SK-N-SH (cell line): ENCODE results near the gene SFXN3.

Experiments used
- CTCF ChIP-seq: fragments of 200-600 bp; sonication (generic); IDR thresholded peaks from 2 replicates; pipeline ENCODE4 v1.6.1; 2017; ENCODE audit warnings: antibody characterized with exemption, mild to moderate bottlenecking, moderate library complexity
- EP300 ChIP-seq, 2 experiments: IDR thresholded peaks; 2 replicates each; pipeline versions ENCODE4 v1.4.0 to v1.6.1; 2012; ENCODE audit warnings: borderline replicate concordance in 1 of 2, low read depth in 1 of 2, low read length in 1 of 2
- MAX ChIP-seq: IDR thresholded peaks from 2 replicates; pipeline ENCODE4 v1.4.0; 2012; ENCODE audit warnings: low read depth
- MXI1 ChIP-seq: IDR thresholded peaks from 2 replicates; pipeline ENCODE4 v1.6.1; 2012; ENCODE audit warnings: mild to moderate bottlenecking, low read depth, low read length, improper control_type of control experiment
- SMC3 ChIP-seq: IDR thresholded peaks from 2 replicates; pipeline ENCODE4 v1.6.1; 2012; ENCODE audit warnings: low read depth, low read length, improper control_type of control experiment

GRCh38 chr10:101042118-101042517 lies 11.1 kb downstream of the SFXN3 start:
- TF ChIP-seq CTCF = no peak
- TF ChIP-seq SMC3 = no peak
- no peak for TF ChIP-seq MXI1
- no peak for TF ChIP-seq MAX
- TF ChIP-seq EP300 (IDR thresholded peaks at IDR 0.05; ENCODE audit: borderline replicate concordance in 1 of 2, low read depth in 1 of 2, low read length in 1 of 2) = no peak
